Fibroblast of upper back skin (primary cell): ENCODE data around the gene RBL2.
"Not testable (repeated sequence)": the region's sequence is repeated elsewhere in the genome, so short reads cannot be mapped to it uniquely, and the experiment has no call there.

Experiments
- DNase-seq: peaks from one replicate; pipeline ENCODE4 v3.0.0-alpha.2; 2013

Gene RBL2

GRCh38 chr16:53434377-53435065 lies at the start of gene RBL2:
Gene RBL2, plus strand, starts transcription at chr16:53434471. Its CDS starts 86 bp downstream, at chr16:53434557.
- peak; percentile 80 for DNase-seq

GRCh38 chr16:53384610-53385009 lies 49.7 kb upstream of the RBL2 start:
- DNase-seq: not testable (repeated sequence)

- no peak for DNase-seq
Observed at GRCh38 chr16:53404959-53405358, 29.3 kb upstream of the RBL2 start.

GRCh38 chr16:53412549-53412948 lies 21.7 kb upstream of the RBL2 start:
- no peak for DNase-seq

- DNase-seq: no peak
Observed at GRCh38 chr16:53413864-53414263, 20.4 kb upstream of the RBL2 start.

- no peak for DNase-seq
Observed at GRCh38 chr16:53414381-53414780, 19.9 kb upstream of the RBL2 start.

- DNase-seq: peak; percentile 16
Observed at GRCh38 chr16:53415504-53415903, 18.8 kb upstream of the RBL2 start.

- DNase-seq: peak; percentile 32
Observed at GRCh38 chr16:53417011-53417410, 17.3 kb upstream of the RBL2 start.

- DNase-seq: no peak
Observed at GRCh38 chr16:53417976-53418375, 16.3 kb upstream of the RBL2 start.

GRCh38 chr16:53419383-53419709 lies 14.9 kb upstream of the RBL2 start:
- not testable (repeated sequence) for DNase-seq

GRCh38 chr16:53421248-53421647 lies 13.0 kb upstream of the RBL2 start:
- DNase-seq: no peak

GRCh38 chr16:53423968-53424367 lies 10.3 kb upstream of the RBL2 start:
- DNase-seq: not testable (repeated sequence)

- no peak for DNase-seq
Observed at GRCh38 chr16:53428681-53429080, 5.6 kb upstream of the RBL2 start.

- peak; percentile 61 for DNase-seq
Observed at GRCh38 chr16:53429221-53429943, 4.9 kb upstream of the RBL2 start.

- DNase-seq: no peak
Observed at GRCh38 chr16:53430363-53430762, 3.9 kb upstream of the RBL2 start.

GRCh38 chr16:53433509-53433908 lies 762 bp upstream of the RBL2 start:
- DNase-seq: no peak

- no peak for DNase-seq
Observed at GRCh38 chr16:53433930-53434376, 318 bp upstream of the RBL2 start.

GRCh38 chr16:53435066-53435688 lies 906 bp downstream of the RBL2 start:
- DNase-seq: peak; percentile 79

- no peak for DNase-seq
Observed at GRCh38 chr16:53440125-53440524, 5.9 kb downstream of the RBL2 start.

- no peak for DNase-seq
Observed at GRCh38 chr16:53445534-53445933, 11.3 kb downstream of the RBL2 start.

- no peak for DNase-seq
Observed at GRCh38 chr16:53446090-53446489, 11.8 kb downstream of the RBL2 start.

- DNase-seq: no peak
Observed at GRCh38 chr16:53449816-53450517, 15.7 kb downstream of the RBL2 start.

- no peak for DNase-seq
Observed at GRCh38 chr16:53453928-53454327, 19.7 kb downstream of the RBL2 start.
